Memory B cell (primary cell): ENCODE results near the gene SP100.
"Not testable (repeated sequence)": the region's sequence is repeated elsewhere in the genome, so short reads cannot be mapped to it uniquely, and the experiment has no call there.

ENCODE experiments used
- ATAC-seq: fragments of 150-1000 bp; cut with Tn5 transposase; 2 replicates; pipeline ENCODE4 v1.10.0; 2021; ENCODE audit warnings: low read depth, mild to moderate bottlenecking, moderate library complexity
- DNase-seq, 2 donors: peaks; one replicate each; pipeline ENCODE4 v3.0.0; 2022; ENCODE audit warnings: low spot score in 2 of 2
- H3K27ac Mint-ChIP-seq: one replicate; pipeline ENCODE4 v1.8.0; 2022; ENCODE audit warnings: mild to moderate bottlenecking, moderate library complexity, mixed read lengths
- H3K27me3 Mint-ChIP-seq: one replicate; pipeline ENCODE4 v1.8.0; 2022; ENCODE audit warnings: mixed read lengths
- H3K36me3 Mint-ChIP-seq: one replicate; pipeline ENCODE4 v1.8.0; 2022; ENCODE audit warnings: mild to moderate bottlenecking, mixed read lengths
- H3K4me1 Mint-ChIP-seq: one replicate; pipeline ENCODE4 v1.8.0; 2022; ENCODE audit warnings: mixed read lengths
- H3K4me3 Mint-ChIP-seq: one replicate; pipeline ENCODE4 v1.8.0; 2022; ENCODE audit warnings: mild to moderate bottlenecking, moderate library complexity, mixed read lengths
- H3K9me3 Mint-ChIP-seq: one replicate; pipeline ENCODE4 v1.8.0; 2022; ENCODE audit warnings: mixed read lengths

The SP100 gene

DNA sequence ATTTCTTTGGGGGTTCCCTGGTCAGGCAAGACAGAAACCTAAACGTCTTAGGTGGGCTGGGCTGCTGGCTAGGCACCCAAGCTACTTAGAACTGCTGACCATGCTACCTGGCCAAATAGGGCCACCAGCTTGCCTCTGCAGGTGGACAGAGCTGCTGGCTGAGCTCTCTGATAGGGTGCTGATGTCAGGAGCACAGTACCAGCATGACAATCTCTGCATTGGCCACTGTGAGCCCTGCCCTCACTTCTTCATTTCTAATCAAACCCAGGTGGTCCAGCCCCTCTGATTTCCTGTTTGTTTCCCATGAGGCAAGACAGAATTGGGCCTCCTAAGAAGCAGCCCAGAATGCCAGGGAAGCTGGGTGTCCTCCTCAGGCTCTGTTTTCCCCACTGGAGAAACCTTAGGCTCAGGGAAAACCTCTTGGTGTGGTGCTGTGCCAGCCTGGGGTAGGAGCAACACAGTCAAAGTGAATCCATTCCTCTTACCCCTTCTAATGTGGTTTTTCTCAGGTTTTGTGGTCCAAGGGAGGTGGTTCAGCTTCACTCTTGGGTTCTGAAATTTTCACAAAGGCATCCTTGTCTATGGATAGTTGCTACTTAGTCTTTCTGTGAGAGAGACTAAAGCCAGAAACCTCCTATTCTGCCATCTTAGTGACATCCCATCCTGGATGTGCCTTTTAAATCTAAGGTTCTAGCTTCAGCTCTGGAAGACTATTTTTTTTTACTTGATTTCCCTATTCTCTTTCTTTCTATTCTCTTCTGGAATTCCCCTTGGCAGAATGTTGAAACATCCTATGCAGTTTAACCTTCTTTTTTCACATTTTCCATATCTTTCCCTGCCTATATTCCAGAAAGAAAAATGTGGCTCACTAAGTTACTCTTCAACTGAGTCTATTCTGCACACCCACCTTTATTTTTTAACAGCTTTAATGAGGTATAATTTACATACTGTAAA is 15.2 kb downstream of the SP100 start:
- ATAC-seq (peak; percentile 82), DNase-seq (no peak)
- peaks cover 47% of the 10 kb centered on the region for H3K36me3 Mint-ChIP-seq
- H3K27me3 Mint-ChIP-seq, result no peaks in the 10 kb centered on the region
- peak overlapping the region; percentile 36 for H3K27ac Mint-ChIP-seq
- peaks cover 5% of the 10 kb centered on the region for H3K9me3 Mint-ChIP-seq
- peak overlapping the region; percentile 34 for H3K4me3 Mint-ChIP-seq
- peaks cover 51% of the 10 kb centered on the region for H3K4me1 Mint-ChIP-seq

DNA sequence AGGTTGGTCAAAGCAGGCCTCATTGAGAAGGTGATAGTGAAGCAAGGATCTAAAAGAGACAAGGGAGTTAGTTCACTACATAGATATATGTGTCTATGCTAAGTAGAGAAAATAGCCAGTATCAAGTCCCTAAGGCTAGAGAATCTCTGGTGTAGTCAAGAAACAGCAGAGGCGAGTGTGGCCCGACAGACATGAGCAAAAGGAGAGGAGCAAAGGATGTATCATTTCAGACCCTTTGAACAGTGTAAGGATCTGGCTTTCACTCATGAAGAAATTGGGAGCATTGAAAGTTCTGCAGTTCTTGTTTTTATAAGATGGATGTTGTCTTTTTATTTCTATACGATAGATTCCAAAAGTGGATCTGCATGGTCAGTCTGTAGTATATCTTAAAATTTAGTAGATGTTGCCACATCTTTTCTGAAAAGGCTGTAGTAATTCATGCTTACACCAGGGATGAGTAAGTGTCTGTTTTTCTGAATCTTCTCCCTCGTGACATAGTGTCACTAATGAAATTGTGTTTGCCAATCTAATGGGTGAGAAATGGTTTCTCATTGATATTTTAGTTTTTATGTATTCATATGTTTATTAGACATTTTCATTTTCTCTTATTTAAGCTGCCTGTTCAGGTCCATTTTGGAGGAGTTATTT is 18.8 kb downstream of the SP100 start:
- Mint-ChIP-seq H3K27ac (peak overlapping the region; percentile 75), H3K36me3 (peaks cover 52% of the 10 kb centered on the region), H3K4me3 (peak overlapping the region; percentile 6)

GRCh38 chr2:230435431-230435830 is 19.4 kb downstream of the SP100 start:
- ATAC-seq (no peak), DNase-seq (no peak)
- Mint-ChIP-seq H3K27ac (peak overlapping the region; percentile 75), H3K27me3 (no peaks in the 10 kb centered on the region), H3K36me3 (peaks cover 49% of the 10 kb centered on the region), H3K4me3 (no peak overlapping the region), H3K9me3 (peaks cover 2% of the 10 kb centered on the region), H3K4me1 (peaks cover 42% of the 10 kb centered on the region)

More for the DNA sequence above, 18.8 kb downstream of the SP100 start:
- H3K27me3 Mint-ChIP-seq, result no peaks in the 10 kb centered on the region
- H3K9me3 Mint-ChIP-seq, result peaks cover 2% of the 10 kb centered on the region
- peaks cover 44% of the 10 kb centered on the region for H3K4me1 Mint-ChIP-seq
- DNase-seq (no peak), ATAC-seq (peak; percentile 16)

- H3K36me3 Mint-ChIP-seq, result peaks cover 37% of the 10 kb centered on the region
- DNase-seq, H3K9me3 Mint-ChIP-seq, H3K27me3 Mint-ChIP-seq, ATAC-seq: not testable (repeated sequence)
- H3K4me1 Mint-ChIP-seq, result peaks cover 36% of the 10 kb centered on the region
- peak overlapping the region; percentile 59 for H3K4me3 Mint-ChIP-seq
- H3K27ac Mint-ChIP-seq, result peak overlapping the region; percentile 84
Observed at GRCh38 chr2:230439121-230439520, 23.1 kb downstream of the SP100 start.

DNA sequence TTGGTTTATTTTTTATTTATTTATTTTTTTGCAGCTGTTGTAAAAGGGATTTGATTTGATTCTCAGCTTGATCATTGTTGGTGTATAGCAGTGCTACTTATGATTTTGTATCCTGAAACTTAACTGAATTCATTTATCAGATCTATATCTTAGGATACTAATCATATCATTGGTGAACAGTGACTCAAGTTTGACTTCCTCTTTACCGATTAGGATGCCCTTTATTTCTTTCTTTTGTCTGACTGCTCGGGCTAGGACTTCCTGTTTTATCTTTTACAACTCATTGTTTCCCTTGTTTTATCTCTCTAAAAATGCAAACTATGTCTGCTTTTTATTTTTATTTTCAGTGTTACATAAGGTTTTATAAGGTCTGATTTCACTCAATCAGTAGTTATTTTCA is 23.6 kb downstream of the SP100 start:
- H3K4me1 Mint-ChIP-seq, result peaks cover 34% of the 10 kb centered on the region
- peak; percentile 74 for ATAC-seq
- peaks cover 39% of the 10 kb centered on the region for H3K36me3 Mint-ChIP-seq

GRCh38 chr2:230441227-230441897 is 25.4 kb downstream of the SP100 start:
- H3K27ac Mint-ChIP-seq, result peak overlapping the region; percentile 95
- peaks cover 39% of the 10 kb centered on the region for H3K36me3 Mint-ChIP-seq
- H3K27me3 Mint-ChIP-seq, result no peaks in the 10 kb centered on the region
- no peak for DNase-seq
- H3K4me3 Mint-ChIP-seq, result peak overlapping the region; percentile 68
- peaks cover 32% of the 10 kb centered on the region for H3K4me1 Mint-ChIP-seq
- H3K9me3 Mint-ChIP-seq, result peaks cover 1% of the 10 kb centered on the region
- peak; percentile 83 for ATAC-seq

More for the DNA sequence above, 23.6 kb downstream of the SP100 start:
- H3K4me3 Mint-ChIP-seq, result peak overlapping the region; percentile 59
- no peaks in the 10 kb centered on the region for H3K27me3 Mint-ChIP-seq
- DNase-seq, result no peak
- H3K9me3 Mint-ChIP-seq, result peaks cover 2% of the 10 kb centered on the region
- H3K27ac Mint-ChIP-seq, result peak overlapping the region; percentile 84

GRCh38 chr2:230443541-230443940 is 27.5 kb downstream of the SP100 start:
- Mint-ChIP-seq H3K27me3 (no peaks in the 10 kb centered on the region), H3K27ac (peak overlapping the region; percentile 99), H3K4me3 (no peak overlapping the region), H3K36me3 (peaks cover 43% of the 10 kb centered on the region), H3K9me3 (peaks cover 1% of the 10 kb centered on the region), H3K4me1 (peaks cover 44% of the 10 kb centered on the region)
- DNase-seq, result no peak
- no peak for ATAC-seq

DNA sequence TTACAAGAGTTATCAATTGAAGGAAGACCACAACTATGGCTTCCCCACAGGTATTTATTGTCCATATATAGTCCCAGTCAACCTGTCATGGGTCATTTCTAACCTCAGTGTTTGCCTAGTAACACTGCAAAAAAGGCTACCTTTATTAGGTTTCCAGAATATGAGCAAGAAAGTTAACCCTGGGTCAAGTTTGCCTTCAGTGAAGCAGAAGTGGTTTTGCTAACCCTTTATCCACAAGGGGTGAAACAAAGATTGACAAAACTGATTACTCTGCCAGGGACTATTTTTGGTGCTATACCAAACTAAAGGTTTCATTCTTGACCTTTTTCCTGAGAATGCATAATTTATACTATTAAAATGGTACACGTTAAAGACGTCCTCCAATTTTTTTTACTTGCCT is 28.8 kb downstream of the SP100 start:
- DNase-seq (no peak), ATAC-seq (no peak)
- Mint-ChIP-seq H3K27ac (peak overlapping the region; percentile 99), H3K4me1 (peaks cover 47% of the 10 kb centered on the region), H3K4me3 (no peak overlapping the region), H3K36me3 (peaks cover 44% of the 10 kb centered on the region), H3K27me3 (no peaks in the 10 kb centered on the region), H3K9me3 (peaks cover 1% of the 10 kb centered on the region)

DNA sequence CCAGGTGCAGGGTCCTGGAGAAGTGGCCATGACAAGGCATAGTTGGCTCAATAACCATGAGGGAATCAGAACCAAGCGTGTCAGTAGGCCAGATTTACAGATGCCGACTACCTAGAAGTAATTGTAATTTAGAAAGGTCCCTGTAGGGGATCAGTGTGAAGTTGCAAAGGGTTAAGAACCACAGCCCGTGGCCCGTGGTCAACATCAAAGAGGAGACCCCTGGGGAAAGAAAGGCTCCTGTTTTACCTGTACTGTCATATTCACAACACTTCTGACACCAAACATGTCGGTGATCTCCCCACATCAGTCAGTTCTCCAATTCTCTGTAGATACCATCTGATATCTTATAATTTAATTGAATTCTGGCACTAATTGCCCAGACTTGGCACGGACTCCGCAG is 31.0 kb downstream of the SP100 start:
- Mint-ChIP-seq H3K4me1 (peaks cover 47% of the 10 kb centered on the region), H3K4me3 (no peak overlapping the region)

DNA sequence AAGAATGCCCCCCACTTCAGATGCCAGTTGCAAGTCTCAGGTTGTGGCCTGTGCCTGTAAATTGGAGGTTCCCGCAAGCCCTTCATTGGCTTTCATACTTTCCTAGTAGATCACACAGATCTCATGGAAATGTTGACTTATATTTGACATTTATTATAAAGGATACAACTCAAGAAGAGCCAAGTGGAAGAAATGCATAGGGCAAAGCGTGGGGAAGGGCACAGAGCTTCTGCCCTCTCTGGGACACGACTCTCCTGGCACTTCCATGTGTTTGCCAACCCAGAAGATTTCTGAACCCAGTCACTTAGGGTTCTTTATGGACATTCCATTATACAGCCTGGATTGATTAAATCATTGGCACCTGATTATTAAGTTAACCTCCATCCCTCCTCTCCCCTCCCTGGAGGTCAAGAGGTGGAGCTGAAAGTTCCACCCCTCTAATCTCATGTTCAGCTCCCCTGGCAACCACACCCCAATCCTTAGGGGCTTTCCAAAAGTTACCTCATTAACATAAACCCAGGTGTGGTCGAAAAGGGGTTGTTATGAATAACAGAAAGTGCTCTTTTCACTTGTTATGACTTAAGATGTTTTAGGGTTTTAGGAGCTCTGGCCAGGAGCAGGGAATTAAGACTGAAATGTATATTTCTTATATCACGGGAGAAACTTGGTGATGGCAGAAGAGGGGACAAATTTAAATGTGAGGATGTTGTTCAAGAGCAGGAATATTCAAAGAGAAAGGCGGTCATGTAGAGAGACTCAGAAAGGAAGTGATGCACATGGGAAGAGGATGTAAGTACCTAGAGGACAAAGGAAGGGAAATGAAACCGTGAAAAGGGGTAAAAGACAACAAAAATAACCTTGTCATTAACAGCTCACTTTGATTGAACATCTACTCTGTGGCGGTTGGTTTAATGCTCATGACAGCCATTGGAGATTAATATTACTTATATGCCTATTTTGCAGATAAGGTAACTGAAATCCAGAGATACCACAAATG is 31.8 kb downstream of the SP100 start:
- Mint-ChIP-seq H3K4me1 (peaks cover 47% of the 10 kb centered on the region), H3K27me3 (no peaks in the 10 kb centered on the region), H3K36me3 (peaks cover 58% of the 10 kb centered on the region), H3K4me3 (peak overlapping the region; percentile 68), H3K27ac (peak overlapping the region; percentile 99), H3K9me3 (peaks cover 1% of the 10 kb centered on the region)
- ATAC-seq (peak; percentile 86), DNase-seq (peak; percentile 53 to 75)

More for the DNA sequence above, 31.0 kb downstream of the SP100 start:
- DNase-seq (no peak), ATAC-seq (no peak)
- Mint-ChIP-seq H3K27me3 (no peaks in the 10 kb centered on the region), H3K27ac (peak overlapping the region; percentile 99), H3K9me3 (peaks cover 1% of the 10 kb centered on the region), H3K36me3 (peaks cover 56% of the 10 kb centered on the region)

DNA sequence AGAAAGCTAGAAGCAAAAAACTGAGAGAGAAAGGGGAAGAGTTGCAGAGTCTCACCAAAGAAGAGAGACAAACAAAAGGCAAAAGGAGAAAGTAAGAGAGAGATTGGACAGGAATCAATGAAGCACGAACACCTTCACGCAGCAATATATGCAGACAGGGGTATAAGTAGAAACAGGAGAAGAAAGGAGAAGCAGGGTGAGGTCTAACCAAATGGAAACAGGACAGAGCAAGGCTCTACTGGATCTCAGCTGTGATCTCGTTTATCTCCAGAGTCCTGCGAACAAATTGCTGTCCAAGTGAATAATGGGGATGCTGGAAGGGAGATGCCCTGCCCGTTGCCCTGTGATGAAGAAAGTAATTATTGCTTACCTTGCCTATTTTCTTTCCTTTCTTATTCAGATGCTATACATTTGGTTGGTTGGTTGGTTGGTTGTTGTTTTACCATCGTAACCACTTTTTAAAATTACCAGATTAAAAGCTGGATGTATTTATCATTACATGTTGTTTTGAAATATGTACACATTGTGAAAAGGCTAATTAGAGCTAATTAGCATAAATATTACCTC is 34.0 kb downstream of the SP100 start:
- Mint-ChIP-seq H3K36me3 (peaks cover 67% of the 10 kb centered on the region), H3K27me3 (no peaks in the 10 kb centered on the region), H3K27ac (peak overlapping the region; percentile 99), H3K4me1 (peaks cover 53% of the 10 kb centered on the region), H3K9me3 (peaks cover 5% of the 10 kb centered on the region), H3K4me3 (peak overlapping the region; percentile 21)
- DNase-seq (no peak), ATAC-seq (no peak)

GRCh38 chr2:230453006-230453405 is 37.0 kb downstream of the SP100 start:
- Mint-ChIP-seq H3K9me3 (peaks cover 12% of the 10 kb centered on the region), H3K36me3 (peaks cover 73% of the 10 kb centered on the region), H3K27ac (peak overlapping the region; percentile 89), H3K27me3 (no peaks in the 10 kb centered on the region), H3K4me1 (peaks cover 64% of the 10 kb centered on the region), H3K4me3 (no peak overlapping the region)
- ATAC-seq, result no peak
- DNase-seq, result no peak
